GM19193 (cell line): ENCODE results near the gene CDH23.

Source experiments
- POLR2A ChIP-seq: IDR thresholded peaks from 4 replicates; pipeline ENCODE4 v1.6.1; 2011; ENCODE audit not compliant: insufficient read depth, insufficient read length; ENCODE audit errors: extremely low read depth

Gene CDH23

GRCh38 chr10:71640607-71641006, 243.9 kb downstream of the CDH23 start:
- no peak for TF ChIP-seq POLR2A

- no peak for TF ChIP-seq POLR2A
Measured at GRCh38 chr10:71641449-71641848, 244.7 kb downstream of the CDH23 start.

GRCh38 chr10:71641986-71642385, 245.3 kb downstream of the CDH23 start:
- no peak for TF ChIP-seq POLR2A

- TF ChIP-seq POLR2A, result no peak
Measured at GRCh38 chr10:71643904-71644303, 247.2 kb downstream of the CDH23 start.

GRCh38 chr10:71644307-71645180, 247.8 kb downstream of the CDH23 start:
- no peak for TF ChIP-seq POLR2A

GRCh38 chr10:71645185-71645584, 248.5 kb downstream of the CDH23 start:
- TF ChIP-seq POLR2A, result no peak

GRCh38 chr10:71646037-71646436, 249.3 kb downstream of the CDH23 start:
- no peak for TF ChIP-seq POLR2A

GRCh38 chr10:71646592-71647292, 250.0 kb downstream of the CDH23 start:
- no peak for TF ChIP-seq POLR2A

- no peak for TF ChIP-seq POLR2A
Measured at GRCh38 chr10:71647526-71648253, 251.0 kb downstream of the CDH23 start.

GRCh38 chr10:71648254-71648932, 251.7 kb downstream of the CDH23 start:
- no peak for TF ChIP-seq POLR2A

- no peak for TF ChIP-seq POLR2A
Measured at GRCh38 chr10:71648933-71649320, 252.2 kb downstream of the CDH23 start.

- TF ChIP-seq POLR2A, result no peak
Measured at GRCh38 chr10:71649631-71650030, 252.9 kb downstream of the CDH23 start.

- TF ChIP-seq POLR2A, result no peak
Measured at GRCh38 chr10:71650397-71650796, 253.7 kb downstream of the CDH23 start.

- no peak for TF ChIP-seq POLR2A
Measured at GRCh38 chr10:71651428-71651827, 254.7 kb downstream of the CDH23 start.

GRCh38 chr10:71651928-71652327, 255.2 kb downstream of the CDH23 start:
- TF ChIP-seq POLR2A, result no peak
